ENCODE results near the gene CMC1.
A peak's percentile ranks its signal among the peaks of the same experiment; 100 is the strongest.
"Not testable (repeated sequence)": the region's sequence is repeated elsewhere in the genome, so short reads cannot be mapped to it uniquely, and the experiment has no call there.

The CMC1 gene

GRCh38 chr3:28241221-28242160 lies at the start of gene CMC1:
Gene CMC1 (plus strand): TSS chr3:28241619. CDS start chr3:28241794, 175 bp downstream.
- peak; percentile 72 to 98 (median 94) for DNase-seq

GRCh38 chr3:28198161-28198560 lies 43.3 kb upstream of the CMC1 start:
- DNase-seq = no peak

- no peak for DNase-seq
These were observed 42.4 kb upstream of the CMC1 start for GRCh38 chr3:28198974-28199373.

GRCh38 chr3:28199643-28200042 lies 41.8 kb upstream of the CMC1 start:
- DNase-seq = not testable (repeated sequence)

GRCh38 chr3:28200366-28200848 lies 41.0 kb upstream of the CMC1 start:
- not testable (repeated sequence) for DNase-seq

GRCh38 chr3:28206479-28206878 lies 34.9 kb upstream of the CMC1 start:
- no peak for DNase-seq

- DNase-seq = no peak
These were observed 34.3 kb upstream of the CMC1 start for GRCh38 chr3:28207000-28207733.

- DNase-seq = no peak
These were observed 30.3 kb upstream of the CMC1 start for GRCh38 chr3:28210968-28211713.

GRCh38 chr3:28212681-28213080 lies 28.7 kb upstream of the CMC1 start:
- DNase-seq = no peak

- DNase-seq = no peak
These were observed 26.0 kb upstream of the CMC1 start for GRCh38 chr3:28215407-28215806.

- no peak for DNase-seq
These were observed 23.1 kb upstream of the CMC1 start for GRCh38 chr3:28218071-28218916.

GRCh38 chr3:28218917-28219198 lies 22.6 kb upstream of the CMC1 start:
- DNase-seq = no peak

- DNase-seq = no peak
These were observed 17.0 kb upstream of the CMC1 start for GRCh38 chr3:28224430-28224829.

- no peak for DNase-seq
These were observed 15.4 kb upstream of the CMC1 start for GRCh38 chr3:28226020-28226419.

GRCh38 chr3:28228623-28229022 lies 12.8 kb upstream of the CMC1 start:
- no peak for DNase-seq

GRCh38 chr3:28232659-28233058 lies 8.8 kb upstream of the CMC1 start:
- no peak for DNase-seq

GRCh38 chr3:28234454-28234853 lies 7.0 kb upstream of the CMC1 start:
- DNase-seq = no peak

- DNase-seq = no peak
These were observed 2.3 kb upstream of the CMC1 start for GRCh38 chr3:28239108-28239507.

- DNase-seq = peak in 1 of 58 donors; percentile 2
These were observed 978 bp upstream of the CMC1 start for GRCh38 chr3:28240441-28240840.

GRCh38 chr3:28242519-28242918 lies 1.1 kb downstream of the CMC1 start:
- DNase-seq = no peak

Data from anterior cingulate cortex (tissue), 58 donors.